Vagina (tissue), 2 donors: ENCODE measurements around the gene SLCO2A1.

ENCODE experiments used
- POLR2A ChIP-seq, 2 donors: fragments of 450-650 bp; IDR thresholded peaks; one replicate each; pipeline ENCODE4 v1.6.1; 2017; ENCODE audit warnings: antibody characterized with exemption in 2 of 2, mild to moderate bottlenecking in 2 of 2, moderate library complexity in 2 of 2
- POLR2AphosphoS5 ChIP-seq, 2 donors: sonication (generic); formaldehyde crosslinking; IDR thresholded peaks; one replicate each; pipeline ENCODE4 v1.9.0; 2017; ENCODE audit warnings: antibody characterized with exemption in 2 of 2, mild to moderate bottlenecking in 2 of 2, low read depth in 1 of 2; ENCODE audit not compliant: insufficient read depth in 1 of 2
- TF ChIP-seq, protein P1 (sequence below), 3 experiments: fragments of 450-650 bp in 2 of 3; fragments of 200-600 bp in 1 of 3; sonication (generic) in 1 of 3; IDR thresholded peaks; one replicate each; pipeline ENCODE4 v1.5.1; 2017 to 2019; ENCODE audit warnings: antibody characterized with exemption in 3 of 3, mild to moderate bottlenecking in 2 of 3, moderate library complexity in 2 of 3

DNA sequence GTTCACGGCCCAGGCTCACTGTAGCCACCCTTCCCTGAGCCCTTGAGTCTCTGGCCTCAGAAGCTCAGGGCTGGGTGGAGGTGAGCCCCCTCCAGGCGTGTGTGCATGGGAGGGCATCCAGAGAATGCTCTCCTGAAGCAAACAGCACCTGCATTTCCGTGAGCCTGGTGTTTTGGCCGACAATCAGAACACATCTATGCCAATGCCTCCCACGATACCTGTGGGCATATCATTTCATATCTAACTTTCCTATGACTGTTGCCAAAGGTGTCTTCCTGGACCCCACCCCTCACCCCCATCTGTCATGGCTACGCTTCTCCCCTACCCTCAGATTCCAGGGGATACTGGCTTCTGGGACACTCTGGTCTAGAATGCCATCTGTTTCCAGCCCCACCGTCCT lies 80.7 kb downstream of the SLCO2A1 start:
- TF ChIP-seq POLR2A (IDR thresholded peaks at IDR 0.05) = no peak
- TF ChIP-seq, protein P1, sequence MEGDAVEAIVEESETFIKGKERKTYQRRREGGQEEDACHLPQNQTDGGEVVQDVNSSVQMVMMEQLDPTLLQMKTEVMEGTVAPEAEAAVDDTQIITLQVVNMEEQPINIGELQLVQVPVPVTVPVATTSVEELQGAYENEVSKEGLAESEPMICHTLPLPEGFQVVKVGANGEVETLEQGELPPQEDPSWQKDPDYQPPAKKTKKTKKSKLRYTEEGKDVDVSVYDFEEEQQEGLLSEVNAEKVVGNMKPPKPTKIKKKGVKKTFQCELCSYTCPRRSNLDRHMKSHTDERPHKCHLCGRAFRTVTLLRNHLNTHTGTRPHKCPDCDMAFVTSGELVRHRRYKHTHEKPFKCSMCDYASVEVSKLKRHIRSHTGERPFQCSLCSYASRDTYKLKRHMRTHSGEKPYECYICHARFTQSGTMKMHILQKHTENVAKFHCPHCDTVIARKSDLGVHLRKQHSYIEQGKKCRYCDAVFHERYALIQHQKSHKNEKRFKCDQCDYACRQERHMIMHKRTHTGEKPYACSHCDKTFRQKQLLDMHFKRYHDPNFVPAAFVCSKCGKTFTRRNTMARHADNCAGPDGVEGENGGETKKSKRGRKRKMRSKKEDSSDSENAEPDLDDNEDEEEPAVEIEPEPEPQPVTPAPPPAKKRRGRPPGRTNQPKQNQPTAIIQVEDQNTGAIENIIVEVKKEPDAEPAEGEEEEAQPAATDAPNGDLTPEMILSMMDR (IDR thresholded peaks at IDR 0.05) = no peak
- TF ChIP-seq POLR2AphosphoS5 (IDR thresholded peaks at IDR 0.05; ENCODE audit: insufficient read depth in 1 of 2, low read depth in 1 of 2) = no peak
